Measurements from ENCODE around the gene DCUN1D5.
A peak's percentile ranks its signal among the peaks of the same experiment; 100 is the strongest.

Gene DCUN1D5

DNA sequence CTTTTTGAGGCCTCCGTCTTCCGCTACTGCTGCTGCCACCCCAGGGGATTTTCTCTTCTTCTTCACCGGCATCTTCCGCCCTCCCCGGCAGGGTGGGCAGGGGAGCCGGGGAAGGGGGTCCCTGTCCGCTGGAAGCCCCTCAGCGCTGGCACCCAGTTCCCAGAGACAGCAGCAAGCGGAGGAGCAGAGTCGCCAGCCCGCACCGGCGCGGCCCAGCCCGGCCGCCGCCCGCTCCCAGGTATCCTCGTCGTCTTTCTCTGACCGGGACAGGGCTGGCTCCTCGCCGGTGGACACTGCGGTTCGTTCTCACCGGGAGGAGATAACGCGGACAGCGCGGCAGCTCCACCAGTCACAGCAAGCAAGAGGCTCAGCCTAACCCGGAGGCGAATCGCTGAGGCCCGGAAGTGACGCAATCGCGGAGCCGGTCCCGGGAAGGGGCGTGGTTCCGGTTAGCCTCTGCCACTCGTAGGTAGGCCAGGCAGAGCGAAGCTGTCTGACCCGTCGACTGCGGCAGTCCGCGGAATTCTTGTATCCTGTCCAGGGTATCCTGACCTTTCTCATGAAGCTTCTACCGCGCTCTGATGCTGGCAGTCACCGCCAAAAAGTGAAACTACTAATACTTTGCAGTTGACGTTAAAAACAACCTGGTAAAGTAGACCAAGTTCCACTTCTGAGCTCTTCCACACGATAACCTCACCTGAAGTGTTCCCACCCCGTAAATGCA lies at the start of gene DCUN1D5:
Gene DCUN1D5, minus strand, starts transcription at position 360 of the 724 bp plus-strand sequence. Its CDS starts 288 bp downstream, at position 72.
- TF ChIP-seq, protein P1, sequence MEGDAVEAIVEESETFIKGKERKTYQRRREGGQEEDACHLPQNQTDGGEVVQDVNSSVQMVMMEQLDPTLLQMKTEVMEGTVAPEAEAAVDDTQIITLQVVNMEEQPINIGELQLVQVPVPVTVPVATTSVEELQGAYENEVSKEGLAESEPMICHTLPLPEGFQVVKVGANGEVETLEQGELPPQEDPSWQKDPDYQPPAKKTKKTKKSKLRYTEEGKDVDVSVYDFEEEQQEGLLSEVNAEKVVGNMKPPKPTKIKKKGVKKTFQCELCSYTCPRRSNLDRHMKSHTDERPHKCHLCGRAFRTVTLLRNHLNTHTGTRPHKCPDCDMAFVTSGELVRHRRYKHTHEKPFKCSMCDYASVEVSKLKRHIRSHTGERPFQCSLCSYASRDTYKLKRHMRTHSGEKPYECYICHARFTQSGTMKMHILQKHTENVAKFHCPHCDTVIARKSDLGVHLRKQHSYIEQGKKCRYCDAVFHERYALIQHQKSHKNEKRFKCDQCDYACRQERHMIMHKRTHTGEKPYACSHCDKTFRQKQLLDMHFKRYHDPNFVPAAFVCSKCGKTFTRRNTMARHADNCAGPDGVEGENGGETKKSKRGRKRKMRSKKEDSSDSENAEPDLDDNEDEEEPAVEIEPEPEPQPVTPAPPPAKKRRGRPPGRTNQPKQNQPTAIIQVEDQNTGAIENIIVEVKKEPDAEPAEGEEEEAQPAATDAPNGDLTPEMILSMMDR (IDR thresholded peaks at IDR 0.05), result no peak
- Histone ChIP-seq H3K27me3 (ENCODE audit: control insufficient read depth, insufficient read depth, low read length) (no peaks in the 10 kb centered on the region), H3K27ac (peak within 1 kb of the TSS; percentile 72), H3K4me1 (peaks cover 3% of the 10 kb centered on the region), H2AFZ (peak within 1 kb of the TSS; percentile 73), H3K9ac (peak within 1 kb of the TSS; percentile 61), H3K9me3 (ENCODE audit: control insufficient read depth, low read length) (no peaks in the 10 kb centered on the region), H3K36me3 (ENCODE audit: control insufficient read depth, insufficient read depth, low read length) (no peaks in the 10 kb centered on the region), H3K79me2 (peaks cover 9% of the 10 kb centered on the region), H3K4me2 (ENCODE audit: low read length) (peak within 1 kb of the TSS; percentile 64), H3K4me3 (ENCODE audit: low read depth, low read length) (peak within 1 kb of the TSS; percentile 88)

DNA sequence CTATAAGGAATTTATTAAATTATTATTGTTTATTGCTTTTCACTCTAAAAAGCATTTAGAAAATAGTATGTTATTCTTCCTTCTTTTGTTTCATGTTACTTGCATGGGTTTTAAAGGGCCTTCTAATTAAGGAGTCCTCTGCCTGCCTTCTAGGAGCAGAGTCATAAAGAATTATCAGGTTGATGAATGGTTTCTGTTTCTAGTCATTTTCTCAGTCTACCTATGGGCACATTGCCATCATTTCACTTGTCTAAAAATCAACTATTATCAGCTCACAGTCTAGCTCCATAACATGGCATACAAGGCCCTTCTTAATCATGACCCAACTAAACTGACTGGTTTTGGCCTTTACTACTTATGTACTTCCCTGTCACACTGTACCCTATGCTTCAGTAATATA lies 33.5 kb upstream of the DCUN1D5 start:
- Histone ChIP-seq H3K4me3 (ENCODE audit: low read depth, low read length) (no peak overlapping the region), H3K27me3 (ENCODE audit: control insufficient read depth, insufficient read depth, low read length) (no peaks in the 10 kb centered on the region), H3K9ac (no peak overlapping the region), H3K79me2 (no peaks in the 10 kb centered on the region), H3K27ac (no peak overlapping the region), H3K4me2 (ENCODE audit: low read length) (no peak overlapping the region), H2AFZ (no peak overlapping the region), H3K36me3 (ENCODE audit: control insufficient read depth, insufficient read depth, low read length) (no peaks in the 10 kb centered on the region), H3K4me1 (no peaks in the 10 kb centered on the region), H3K9me3 (ENCODE audit: control insufficient read depth, low read length) (no peaks in the 10 kb centered on the region)
- TF ChIP-seq, protein P1 (IDR thresholded peaks at IDR 0.05), result no peak

DNA sequence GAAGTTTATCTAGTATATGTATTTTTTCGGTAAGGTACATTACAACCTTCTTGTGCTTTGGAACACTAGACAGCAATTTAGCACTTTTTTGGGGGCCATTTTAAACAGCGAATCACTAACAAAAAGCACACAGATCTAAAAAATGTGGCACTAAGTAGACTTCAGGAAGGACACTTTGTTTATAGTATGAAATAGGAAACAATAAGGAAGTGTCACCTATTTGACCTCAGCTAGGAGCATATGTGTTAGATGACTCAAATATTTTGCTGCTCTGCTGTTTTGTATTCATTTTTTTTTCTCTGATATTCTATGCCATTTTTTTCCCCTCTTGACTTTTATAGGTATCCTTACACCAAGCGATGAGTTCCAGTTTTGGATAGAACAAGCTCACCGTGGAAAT lies 22.9 kb upstream of the DCUN1D5 start:
- Histone ChIP-seq H3K27ac (no peak overlapping the region), H3K4me3 (ENCODE audit: low read depth, low read length) (no peak overlapping the region), H2AFZ (no peak overlapping the region), H3K4me1 (no peaks in the 10 kb centered on the region), H3K4me2 (ENCODE audit: low read length) (no peak overlapping the region), H3K79me2 (no peaks in the 10 kb centered on the region), H3K36me3 (ENCODE audit: control insufficient read depth, insufficient read depth, low read length) (no peaks in the 10 kb centered on the region), H3K9ac (no peak overlapping the region), H3K27me3 (ENCODE audit: control insufficient read depth, insufficient read depth, low read length) (no peaks in the 10 kb centered on the region), H3K9me3 (ENCODE audit: control insufficient read depth, low read length) (no peaks in the 10 kb centered on the region)
- TF ChIP-seq, protein P1 (IDR thresholded peaks at IDR 0.05), result no peak

DNA sequence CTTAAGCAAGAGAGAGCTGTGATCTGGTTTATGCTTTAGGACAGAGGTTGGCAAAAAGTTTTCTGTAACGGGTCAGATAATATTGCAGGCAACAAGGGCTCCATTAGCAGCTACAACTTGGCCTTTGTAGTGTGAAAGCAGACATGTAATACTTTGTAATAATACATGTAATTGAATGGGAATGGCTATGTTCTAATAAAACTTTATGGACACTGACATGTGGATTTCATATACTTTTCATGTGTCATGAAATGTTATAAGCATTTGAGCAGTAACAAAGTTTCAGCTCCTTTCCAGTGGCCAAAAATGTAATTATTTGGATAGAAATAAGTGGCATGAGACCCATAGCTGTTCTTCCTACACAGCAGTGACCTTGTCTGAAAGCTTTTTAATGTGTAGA lies 20.4 kb upstream of the DCUN1D5 start:
- H3K27ac ChIP-seq, result no peak overlapping the region
- no peaks in the 10 kb centered on the region for H3K27me3 ChIP-seq (ENCODE audit: control insufficient read depth, insufficient read depth, low read length)
- H3K36me3 ChIP-seq (ENCODE audit: control insufficient read depth, insufficient read depth, low read length), result no peaks in the 10 kb centered on the region
- H2AFZ ChIP-seq, result no peak overlapping the region
- H3K9ac ChIP-seq, result no peak overlapping the region
- H3K79me2 ChIP-seq, result no peaks in the 10 kb centered on the region
- H3K4me1 ChIP-seq, result no peaks in the 10 kb centered on the region
- no peak overlapping the region for H3K4me3 ChIP-seq (ENCODE audit: low read depth, low read length)
- TF ChIP-seq, protein P1 (IDR thresholded peaks at IDR 0.05), result no peak
- H3K4me2 ChIP-seq (ENCODE audit: low read length), result no peak overlapping the region
- H3K9me3 ChIP-seq (ENCODE audit: control insufficient read depth, low read length), result no peaks in the 10 kb centered on the region

DNA sequence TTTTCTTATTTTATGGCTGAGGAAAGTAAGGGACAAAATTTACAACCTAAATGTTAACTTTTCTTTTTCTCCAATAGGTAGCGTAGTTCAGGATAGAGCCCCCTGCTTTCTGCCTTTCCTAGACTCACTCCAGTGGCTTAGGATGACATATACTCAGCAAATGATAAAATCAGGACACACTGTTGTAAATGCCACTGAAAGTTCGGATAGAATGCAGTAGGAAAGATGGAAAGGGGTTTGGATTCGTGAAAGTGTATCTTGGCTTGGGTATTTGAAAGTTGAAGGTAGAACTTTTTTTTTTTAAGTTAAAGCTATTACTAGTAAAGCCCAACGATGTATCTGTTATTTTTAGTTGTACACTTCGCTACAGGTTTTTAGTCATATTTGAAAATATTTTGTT lies 19.4 kb upstream of the DCUN1D5 start:
- Histone ChIP-seq H3K79me2 (no peaks in the 10 kb centered on the region), H3K9ac (no peak overlapping the region), H2AFZ (no peak overlapping the region), H3K4me1 (no peaks in the 10 kb centered on the region), H3K27me3 (ENCODE audit: control insufficient read depth, insufficient read depth, low read length) (no peaks in the 10 kb centered on the region), H3K4me2 (ENCODE audit: low read length) (no peak overlapping the region), H3K4me3 (ENCODE audit: low read depth, low read length) (no peak overlapping the region), H3K27ac (no peak overlapping the region), H3K9me3 (ENCODE audit: control insufficient read depth, low read length) (no peaks in the 10 kb centered on the region), H3K36me3 (ENCODE audit: control insufficient read depth, insufficient read depth, low read length) (no peaks in the 10 kb centered on the region)
- TF ChIP-seq, protein P1 (IDR thresholded peaks at IDR 0.05), result no peak
